HG03520 (cell line): ENCODE results near the gene KLHL25.
"Not testable (repeated sequence)": the region's sequence is repeated elsewhere in the genome, so short reads cannot be mapped to it uniquely, and the experiment has no call there.

Source experiments
- ATAC-seq: cut with Tn5 transposase; IDR thresholded peaks from one replicate; pipeline ENCODE4 v1.9.1; 2021; ENCODE audit warnings: mild to moderate bottlenecking, moderate library complexity; ENCODE audit not compliant: unreplicated experiment

The KLHL25 gene

DNA sequence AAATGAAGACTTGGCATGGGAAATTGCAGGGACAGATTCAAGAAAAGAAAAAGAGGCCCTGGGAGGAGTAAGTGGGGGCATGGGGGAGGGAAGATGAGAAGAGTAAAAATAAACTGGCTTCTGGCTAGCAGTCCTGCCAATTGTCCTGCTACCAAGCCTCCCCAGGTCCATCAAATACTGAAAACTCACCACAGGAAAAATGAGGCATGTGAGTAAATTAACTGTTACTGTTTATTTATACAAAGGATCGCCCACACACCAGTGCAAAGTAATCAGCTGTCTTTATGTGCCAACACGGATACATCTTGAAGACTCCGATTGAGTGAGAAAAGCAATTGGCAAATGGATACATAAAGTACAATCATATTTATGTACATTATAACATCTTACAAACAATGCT lies 10.7 kb upstream of the KLHL25 start:
- ATAC-seq = no peak

GRCh38 chr15:85804481-85805170 lies 9.9 kb upstream of the KLHL25 start:
- no peak for ATAC-seq

- not testable (repeated sequence) for ATAC-seq
These were observed 7.9 kb upstream of the KLHL25 start for GRCh38 chr15:85802617-85803016.

- ATAC-seq = no peak
These were observed 5.9 kb upstream of the KLHL25 start for GRCh38 chr15:85800478-85801123.

GRCh38 chr15:85796371-85796770 lies 1.6 kb upstream of the KLHL25 start:
- not testable (repeated sequence) for ATAC-seq

- ATAC-seq = no peak
These were observed 896 bp upstream of the KLHL25 start for GRCh38 chr15:85795337-85796305.

- ATAC-seq = peak; percentile 37
These were observed 806 bp downstream of the KLHL25 start for GRCh38 chr15:85793641-85794597.

GRCh38 chr15:85792912-85793590 lies 1.7 kb downstream of the KLHL25 start:
- ATAC-seq = no peak

DNA sequence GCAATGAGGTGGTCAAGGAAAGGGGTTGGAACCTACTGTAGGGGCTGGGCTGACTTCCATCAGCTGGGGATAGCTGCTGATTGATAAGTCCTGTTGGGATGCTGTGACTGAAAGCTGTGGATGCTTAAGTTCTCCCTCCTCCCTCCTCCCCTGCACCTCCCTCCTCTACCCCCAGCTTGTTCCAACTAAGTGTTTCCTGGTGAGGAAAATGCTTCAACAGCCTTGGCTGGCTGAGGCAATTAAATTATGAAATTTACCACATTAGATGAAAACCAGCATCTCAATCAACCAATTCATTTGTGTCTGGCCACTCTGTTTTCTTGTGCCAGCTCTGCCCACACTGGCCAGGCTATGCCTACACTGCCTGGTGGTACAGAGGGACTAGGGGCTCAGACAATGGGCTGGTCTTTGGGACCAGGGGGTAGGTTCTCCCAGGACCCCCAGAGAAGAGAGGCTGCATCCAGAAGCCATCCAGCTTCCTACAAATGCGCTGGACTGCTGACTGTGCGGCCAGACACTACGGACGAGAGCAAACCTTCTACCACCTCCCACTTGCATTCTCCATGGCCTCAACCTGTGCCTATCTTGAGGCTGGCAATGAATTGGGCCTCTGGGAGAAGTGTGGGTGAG lies 2.5 kb downstream of the KLHL25 start:
- no peak for ATAC-seq

GRCh38 chr15:85789496-85789875 lies 5.2 kb downstream of the KLHL25 start:
- ATAC-seq = no peak

GRCh38 chr15:85788771-85789495 lies 5.8 kb downstream of the KLHL25 start:
- ATAC-seq = no peak

DNA sequence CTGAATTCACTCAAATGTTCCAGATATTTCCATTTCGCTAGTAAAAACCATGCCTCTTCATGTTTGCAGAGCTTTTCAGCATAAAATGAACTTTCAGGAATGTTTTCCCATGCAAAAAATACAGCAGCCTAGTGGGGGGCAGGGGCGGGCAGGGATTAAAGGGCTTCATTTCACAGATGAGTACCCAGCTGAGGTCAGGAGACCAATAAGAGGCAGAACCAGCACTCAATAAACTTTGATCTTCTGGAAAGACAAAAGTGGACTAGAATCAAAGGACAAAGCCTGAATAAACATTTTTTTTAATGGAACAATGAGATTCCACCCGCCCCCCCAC lies 8.0 kb downstream of the KLHL25 start:
- ATAC-seq = no peak

- no peak for ATAC-seq
These were observed 8.6 kb downstream of the KLHL25 start for GRCh38 chr15:85785887-85786780.

GRCh38 chr15:85782064-85782463 lies 12.7 kb downstream of the KLHL25 start:
- no peak for ATAC-seq

- ATAC-seq = no peak
These were observed 13.6 kb downstream of the KLHL25 start for GRCh38 chr15:85781099-85781498.

- no peak for ATAC-seq
These were observed 14.3 kb downstream of the KLHL25 start for GRCh38 chr15:85780225-85780985.

DNA sequence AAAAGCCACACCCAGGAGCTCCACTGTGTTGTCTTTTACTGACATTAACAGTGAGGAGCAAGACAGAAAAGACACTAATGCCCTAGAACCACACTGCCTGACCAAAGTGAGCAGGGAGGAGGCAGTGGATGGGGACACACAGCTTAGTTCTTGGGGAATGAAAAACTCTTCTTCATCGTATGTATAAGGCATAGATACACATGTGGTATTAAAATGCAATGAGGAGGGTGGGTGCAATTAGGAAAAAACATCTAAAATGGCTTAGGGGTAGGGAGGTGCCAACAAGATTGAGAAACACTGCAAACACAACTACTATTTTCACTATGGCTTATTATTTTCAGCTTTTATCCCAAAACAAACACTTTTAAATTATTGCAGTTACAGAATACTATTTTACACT lies 15.5 kb downstream of the KLHL25 start:
- no peak for ATAC-seq
